Calu3 (cell line): Measurements from ENCODE around the gene TESK2. TPM values are rescaled to one million over a fixed set of nuclear protein-coding genes. Genes with fewer than 3 reads are reported as not detected.

Experiments used
- BruUV-seq: library from RNA; stranded (reverse); fragments of 400-500 nt; replicated peaks from 2 replicates; lab custom pipeline; 2021; lab: Mats Ljungman, UMichigan
- CTCF ChIA-PET: fragments of 300-600 bp; sonication (Branson Sonifier 250); formaldehyde crosslinking; loops from one replicate; lab custom pipeline; 2022; ENCODE audit warnings: antibody characterized with exemption; lab: Charles Lee
- DNase-seq: peaks from one replicate; pipeline ENCODE4 v3.0.0; 2022
- H3K27ac Mint-ChIP-seq: one replicate; pipeline ENCODE4 v1.8.0; 2022; ENCODE audit warnings: mixed read lengths; ENCODE audit not compliant: unreplicated experiment
- H3K27me3 Mint-ChIP-seq: one replicate; pipeline ENCODE4 v1.8.0; 2022; ENCODE audit warnings: mixed read lengths; ENCODE audit not compliant: unreplicated experiment
- H3K36me3 Mint-ChIP-seq: one replicate; pipeline ENCODE4 v1.8.0; 2022; ENCODE audit warnings: mild to moderate bottlenecking, moderate library complexity, mixed read lengths; ENCODE audit not compliant: insufficient read depth, unreplicated experiment
- H3K4me1 Mint-ChIP-seq: one replicate; pipeline ENCODE4 v1.8.0; 2022; ENCODE audit warnings: mild to moderate bottlenecking, low read depth, mixed read lengths; ENCODE audit not compliant: unreplicated experiment
- H3K4me3 Mint-ChIP-seq: one replicate; pipeline ENCODE4 v1.8.0; 2022; ENCODE audit warnings: mild to moderate bottlenecking, low read depth, moderate library complexity, mixed read lengths; ENCODE audit not compliant: unreplicated experiment
- H3K9me3 Mint-ChIP-seq: one replicate; pipeline ENCODE4 v1.8.0; 2022; ENCODE audit warnings: low read depth, mixed read lengths; ENCODE audit not compliant: unreplicated experiment
- CTCF ChIP-seq: fragments of 200-600 bp; IDR thresholded peaks from one replicate; pipeline ENCODE4 v1.8.0; 2022; ENCODE audit warnings: antibody characterized with exemption; ENCODE audit not compliant: unreplicated experiment
- intact Hi-C: fragments of 100-400 bp; cut with micrococcal nuclease; formaldehyde crosslinking; loops from one replicate; pipeline ENCODE4 v1.10.0; 2022; ENCODE audit not compliant: unreplicated experiment
- total RNA-seq: library from RNA; stranded (reverse); gene quantifications from 2 replicates; pipeline ENCODE4 v1.2.3, GENCODE V29; 2022

The TESK2 gene
- total RNA-seq, 1 experiment from 2014 or later, result 2.3 TPM

GRCh38 chr1:45334308-45335245, 156.4 kb downstream of the TESK2 start:
- Mint-ChIP-seq H3K4me1 (peaks cover 47% of the 10 kb centered on the region), H3K36me3 (peaks cover 23% of the 10 kb centered on the region), H3K27me3 (no peaks in the 10 kb centered on the region), H3K27ac (no peak overlapping the region), H3K9me3 (peaks cover 4% of the 10 kb centered on the region), H3K4me3 (no peak overlapping the region)
- BruUV-seq, result no TSS peak
- CTCF ChIA-PET, result no interaction called here
- no peak for TF ChIP-seq CTCF
- intact Hi-C loops, result no loop called here
- no peak for DNase-seq

GRCh38 chr1:45332346-45332720, 158.6 kb downstream of the TESK2 start:
- no peak overlapping the region for H3K4me3 Mint-ChIP-seq
- no peak for TF ChIP-seq CTCF
- H3K36me3 Mint-ChIP-seq, result peaks cover 21% of the 10 kb centered on the region
- no TSS peak for BruUV-seq
- CTCF ChIA-PET, result no interaction called here
- H3K27ac Mint-ChIP-seq, result no peak overlapping the region
- intact Hi-C loops, result no loop called here
- H3K27me3 Mint-ChIP-seq, result no peaks in the 10 kb centered on the region
- peaks cover 51% of the 10 kb centered on the region for H3K4me1 Mint-ChIP-seq
- DNase-seq, result no peak
- no peaks in the 10 kb centered on the region for H3K9me3 Mint-ChIP-seq

- no TSS peak for BruUV-seq
- DNase-seq, result no peak
- Mint-ChIP-seq H3K36me3 (peaks cover 28% of the 10 kb centered on the region), H3K9me3 (no peaks in the 10 kb centered on the region), H3K4me3 (no peak overlapping the region), H3K27ac (no peak overlapping the region), H3K27me3 (no peaks in the 10 kb centered on the region), H3K4me1 (peaks cover 45% of the 10 kb centered on the region)
- TF ChIP-seq CTCF, result no peak
- CTCF ChIA-PET, result no interaction called here
- intact Hi-C loops, result no loop called here
Measured at GRCh38 chr1:45331436-45332345, 159.3 kb downstream of the TESK2 start.

- no peaks in the 10 kb centered on the region for H3K27me3 Mint-ChIP-seq
- no TSS peak for BruUV-seq
- intact Hi-C loops, result no loop called here
- TF ChIP-seq CTCF, result no peak
- H3K9me3 Mint-ChIP-seq, result no peaks in the 10 kb centered on the region
- no peak for DNase-seq
- H3K27ac Mint-ChIP-seq, result no peak overlapping the region
- peaks cover 22% of the 10 kb centered on the region for H3K4me1 Mint-ChIP-seq
- no peak overlapping the region for H3K4me3 Mint-ChIP-seq
- CTCF ChIA-PET, result interaction anchor here (0.7 to 1.2 kb wide), 2 partner anchors 10 to 847 kb away, joined by 5 to 9 read pairs; partner anchors contain the start of genes MUTYH and TOE1
- H3K36me3 Mint-ChIP-seq, result peaks cover 38% of the 10 kb centered on the region
Measured at GRCh38 chr1:45329445-45329844, 161.5 kb downstream of the TESK2 start.
